Kidney (tissue), 14 donors: ENCODE results near the gene SNX5. TPM values are rescaled to one million over a fixed set of nuclear protein-coding genes. Genes with fewer than 3 reads are reported as not detected.

Experiments
- DNase-seq, 5 donors: peaks; one replicate each; pipeline ENCODE4 v3.0.0-alpha.2; 2013 to 2020
- FAIRE-seq: peaks from 2 replicates; lab custom pipeline; 2012; peaks lifted over from hg19 to GRCh38; lab: Jason Lieb, UNC
- H3K27ac ChIP-seq, 2 donors: one replicate each; pipeline ENCODE4 v1.7.0; 2013; ENCODE audit warnings: low read depth in 2 of 2, low read length in 2 of 2, inconsistent platforms in 1 of 2
- H3K27me3 ChIP-seq: one replicate; pipeline ENCODE4 v1.7.1; 2013; ENCODE audit warnings: low read length, inconsistent platforms; ENCODE audit not compliant: control insufficient read depth, insufficient read depth
- H3K36me3 ChIP-seq, 3 donors: one replicate each; pipeline versions ENCODE4 v1.7.0 to v1.7.1; 2013; ENCODE audit warnings: low read length in 3 of 3, control low read depth in 1 of 3, inconsistent platforms in 1 of 3; ENCODE audit not compliant: insufficient read depth in 3 of 3, control insufficient read depth in 2 of 3
- H3K4me1 ChIP-seq, 3 donors: one replicate each; pipeline versions ENCODE4 v1.7.0 to v1.7.1; 2013; ENCODE audit warnings: low read length in 3 of 3, inconsistent platforms in 1 of 3, low read depth in 1 of 3; ENCODE audit not compliant: control insufficient read depth in 2 of 3, insufficient read depth in 2 of 3
- H3K4me3 ChIP-seq, 3 donors: one replicate each; pipeline versions ENCODE4 v1.7.0 to v1.8.1; 2013; ENCODE audit warnings: low read length in 3 of 3, control low read depth in 1 of 3, inconsistent platforms in 1 of 3
- H3K9ac ChIP-seq, 3 donors: one replicate each; pipeline versions ENCODE4 v1.7.0 to v1.7.1; 2013; ENCODE audit warnings: low read length in 3 of 3, control low read depth in 1 of 3, inconsistent platforms in 1 of 3
- H3K9me3 ChIP-seq, 3 donors: one replicate each; pipeline versions ENCODE4 v1.7.0 to v1.7.1; 2013; ENCODE audit warnings: low read length in 3 of 3, control low read depth in 1 of 3, inconsistent platforms in 1 of 3; ENCODE audit not compliant: control insufficient read depth in 2 of 3, insufficient read depth in 1 of 3
- CTCF ChIP-seq: IDR thresholded peaks from 3 replicates; pipeline ENCODE4 v1.5.1; 2012; ENCODE audit warnings: mild to moderate bottlenecking, moderate library complexity, borderline replicate concordance; ENCODE audit not compliant: insufficient read depth; ENCODE audit errors: extremely low read depth
- intact Hi-C: fragments of 100-400 bp; cut with DNase I; formaldehyde crosslinking; loops from one replicate; pipeline ENCODE4 v1.11.1; 2022
- polyA plus RNA-seq: library from polyadenylated mRNA; stranded (reverse); fragments of 350-450 nt; fragmentation: Illumina TruSeq; extraction: RNeasy Lipid Tissue Mini Kit (QIAGEN cat#74804); gene quantifications from one replicate; pipeline ENCODE4 v1.2.3, GENCODE V29; 2014; ENCODE audit warnings: low read depth, low replicate concordance; ENCODE audit not compliant: insufficient read depth
- total RNA-seq: library from RNA; stranded (reverse); fragmentation: NEBNext Ultra II Directional; extraction: Animal tissue kit (Norgen Biotek cat#: 25700); gene quantifications from one replicate; pipeline ENCODE4 v1.2.1, GENCODE V29; 2021
- donor health status: control.
- donor health status: control.
- donor health status: control.
- donor health status: control.
- donor health status: control.
- donor health status: DM: yes; HTN: yes; CAD: no.
- donor health status: Normal renal cell carcinoma (clear cell type).

Gene SNX5
- total and polyA plus RNA-seq, 2 donors from 2014 or later, result 94.9 to 133 TPM

GRCh38 chr20:17958373-17959256 is 10.0 kb downstream of the SNX5 start:
- H3K36me3 ChIP-seq, result peaks cover 3 to 10% (median 8%) of the 10 kb centered on the region in 3 donors
- TF ChIP-seq CTCF, result no peak
- no peak for DNase-seq
- peak overlapping the region in 2 of 3 donors; percentile 17 to 37 for H3K4me3 ChIP-seq
- no peak for FAIRE-seq
- intact Hi-C loops, result no loop called here
- peak overlapping the region; percentile 77 to 84 for H3K27ac ChIP-seq
- H3K9me3 ChIP-seq, result no peaks in the 10 kb centered on the region
- no peaks in the 10 kb centered on the region for H3K27me3 ChIP-seq
- peaks cover 9 to 49% (median 33%) of the 10 kb centered on the region in 3 donors for H3K4me1 ChIP-seq
- peak overlapping the region in 2 of 3 donors; percentile 21 to 52 for H3K9ac ChIP-seq

GRCh38 chr20:17957505-17958363 is 10.9 kb downstream of the SNX5 start:
- intact Hi-C loops, result no loop called here
- FAIRE-seq (no peak), DNase-seq (no peak)
- peak overlapping the region in 2 of 3 donors; percentile 16 to 28 for H3K4me3 ChIP-seq
- peaks cover 5 to 18% (median 10%) of the 10 kb centered on the region in 3 donors for H3K36me3 ChIP-seq
- TF ChIP-seq CTCF, result no peak
- no peaks in the 10 kb centered on the region for H3K9me3 ChIP-seq
- no peak overlapping the region for H3K9ac ChIP-seq
- H3K27ac ChIP-seq, result peak overlapping the region; percentile 77 to 84
- peaks cover 9 to 42% (median 31%) of the 10 kb centered on the region in 3 donors for H3K4me1 ChIP-seq
- no peaks in the 10 kb centered on the region for H3K27me3 ChIP-seq

GRCh38 chr20:17956099-17956685 is 12.4 kb downstream of the SNX5 start:
- Histone ChIP-seq H3K36me3 (peaks cover 5 to 30% (median 10%) of the 10 kb centered on the region in 3 donors), H3K9ac (no peak overlapping the region), H3K27ac (peak overlapping the region in 1 of 2 donors; percentile 15), H3K27me3 (no peaks in the 10 kb centered on the region), H3K4me1 (peaks cover 9 to 30% (median 23%) of the 10 kb centered on the region in 3 donors), H3K9me3 (no peaks in the 10 kb centered on the region), H3K4me3 (no peak overlapping the region)
- TF ChIP-seq CTCF, result no peak
- intact Hi-C loops, result no loop called here
- peak in 1 of 5 donors; percentile 60 for DNase-seq
- no peak for FAIRE-seq
